ENCODE results near the gene AQR. TPM values are rescaled to one million over a fixed set of nuclear protein-coding genes. Genes with fewer than 3 reads are reported as not detected.
A peak's percentile ranks its signal among the peaks of the same experiment; 100 is the strongest.

Gene AQR
- total RNA-seq, 1 experiment from 2014 or later = 52.7 TPM

- Histone ChIP-seq H3K36me3 (no peaks in the 10 kb centered on the region), H3K9me3 (replicated peaks) (no peaks in the 10 kb centered on the region; the same call in 1 of the 2 replicates), H3K4me1 (peaks cover 53% of the 10 kb centered on the region), H3K4me3 (no peak overlapping the region), H3K27me3 (no peaks in the 10 kb centered on the region), H3K27ac (peak overlapping the region; percentile 88)
- DNase-seq = peak in 1 of 2 experiments; percentile 60
Measured at GRCh38 chr15:34804113-34804512, 165.4 kb downstream of the AQR start.

- peaks cover 64% of the 10 kb centered on the region for H3K4me1 ChIP-seq
- H3K27ac ChIP-seq = peak overlapping the region; percentile 88
- no peaks in the 10 kb centered on the region; the same call in 1 of the 2 replicates for H3K9me3 ChIP-seq (replicated peaks)
- no peaks in the 10 kb centered on the region for H3K36me3 ChIP-seq
- H3K27me3 ChIP-seq = no peaks in the 10 kb centered on the region
- H3K4me3 ChIP-seq = no peak overlapping the region
- DNase-seq = peak; percentile 58 to 81
Measured at GRCh38 chr15:34802803-34803750, 166.5 kb downstream of the AQR start.

- peak; percentile 68 to 88 for DNase-seq
- Histone ChIP-seq H3K36me3 (no peaks in the 10 kb centered on the region), H3K9me3 (replicated peaks) (no peaks in the 10 kb centered on the region; the same call in 1 of the 2 replicates), H3K27me3 (no peaks in the 10 kb centered on the region), H3K27ac (peak overlapping the region; percentile 88), H3K4me3 (no peak overlapping the region), H3K4me1 (peaks cover 71% of the 10 kb centered on the region)
Measured at GRCh38 chr15:34802371-34802770, 167.2 kb downstream of the AQR start.

Other genes starting within 250 kb of the AQR start
- gene GJD2, start 214.7 kb downstream of the AQR start, total RNA-seq (2014; rRNA removed; shearing (Covaris generic)) = not detected in 2 replicates
- gene ACTC1, start 174.2 kb downstream of the AQR start, total RNA-seq (2014; rRNA removed; shearing (Covaris generic)) = 323 and 325 TPM in 2 replicates
- gene ZNF770, start 18.5 kb upstream of the AQR start, total RNA-seq (2014; rRNA removed; shearing (Covaris generic)) = 48.4 and 57.4 TPM in 2 replicates
- not detected in 2 replicates for gene NANOGP8, start 115.6 kb upstream of the AQR start, total RNA-seq (2014; rRNA removed; shearing (Covaris generic))